Keratinocyte (primary cell): ENCODE measurements around the gene CASTOR1. TPM values are rescaled to one million over a fixed set of nuclear protein-coding genes. Genes with fewer than 3 reads are reported as not detected.

ENCODE experiments used
- DNase-seq: peaks from one replicate; pipeline ENCODE4 v3.0.0-alpha.2; 2011; ENCODE audit warnings: low read depth, missing footprints, low spot score
- FAIRE-seq: peaks from 2 replicates; lab custom pipeline; 2011; peaks lifted over from hg19 to GRCh38; lab: Jason Lieb, UNC
- H2AFZ ChIP-seq: 2 replicates; pipeline ENCODE4 v1.6.0; 2012; ENCODE audit warnings: low read length, control low read depth, inconsistent platforms; ENCODE audit not compliant: control insufficient read depth
- H3K27ac ChIP-seq: 2 replicates; pipeline ENCODE4 v1.5.1; 2011; ENCODE audit warnings: low read length; ENCODE audit not compliant: control insufficient read depth, insufficient read depth
- H3K27me3 ChIP-seq: 3 replicates; pipeline ENCODE4 v1.6.0; 2011; ENCODE audit warnings: low read length; ENCODE audit not compliant: control insufficient read depth, insufficient read depth; ENCODE audit errors: extremely low read depth
- H3K36me3 ChIP-seq, 2 experiments: 2 replicates in 1 of 2; 3 replicates in 1 of 2; pipeline ENCODE4 v1.5.1; 2011; ENCODE audit warnings: low read length in 2 of 2, mild to moderate bottlenecking in 1 of 2; ENCODE audit not compliant: control insufficient read depth in 2 of 2, insufficient read depth in 2 of 2; ENCODE audit errors: extremely low read depth in 1 of 2
- H3K4me1 ChIP-seq: 3 replicates; pipeline ENCODE4 v1.5.1; 2011; ENCODE audit warnings: low read length; ENCODE audit not compliant: control insufficient read depth, insufficient read depth; ENCODE audit errors: extremely low read depth
- H3K4me2 ChIP-seq: 3 replicates; pipeline ENCODE4 v1.6.0; 2011; ENCODE audit warnings: low read depth, low read length; ENCODE audit not compliant: control insufficient read depth, insufficient read depth; ENCODE audit errors: extremely low read depth
- H3K4me3 ChIP-seq, 3 experiments: fragments of 200-600 bp in 1 of 3; sonication (generic) in 1 of 3; 2 replicates in 2 of 3; 3 replicates in 1 of 3; pipeline ENCODE4 v1.5.1; 2011 to 2016; ENCODE audit warnings: low read length in 3 of 3, mild to moderate bottlenecking in 3 of 3, control low read depth in 2 of 3, inconsistent platforms in 1 of 3, low read depth in 1 of 3, mixed read lengths in 1 of 3, mixed run types in 1 of 3, moderate library complexity in 1 of 3; ENCODE audit not compliant: control insufficient read depth in 2 of 3, insufficient read depth in 2 of 3; ENCODE audit errors: extremely low read depth in 1 of 3
- H3K79me2 ChIP-seq: 2 replicates; pipeline ENCODE4 v1.6.0; 2012; ENCODE audit warnings: low read length; ENCODE audit not compliant: control insufficient read depth, insufficient read depth
- H3K9ac ChIP-seq: 3 replicates; pipeline ENCODE4 v1.6.0; 2011; ENCODE audit warnings: low read length; ENCODE audit not compliant: control insufficient read depth, insufficient read depth; ENCODE audit errors: extremely low read depth
- H3K9me1 ChIP-seq: 3 replicates; pipeline ENCODE4 v1.6.0; 2011; ENCODE audit warnings: low read length; ENCODE audit not compliant: control insufficient read depth, insufficient read depth; ENCODE audit errors: extremely low read depth
- H3K9me3 ChIP-seq: 2 replicates; pipeline ENCODE4 v1.5.1; 2012; ENCODE audit warnings: low read depth, low read length; ENCODE audit not compliant: control insufficient read depth
- H4K20me1 ChIP-seq: 3 replicates; pipeline ENCODE4 v1.6.0; 2011; ENCODE audit warnings: low read length; ENCODE audit not compliant: control insufficient read depth, insufficient read depth; ENCODE audit errors: extremely low read depth
- CTCF ChIP-seq, 3 experiments: IDR thresholded peaks in 1 of 3; conservative IDR thresholded peaks in 1 of 3; optimal IDR thresholded peaks in 1 of 3; 2 replicates in 2 of 3; 3 replicates in 1 of 3; pipeline versions ENCODE3 to v1.5.1; 2011; ENCODE audit warnings: low read length in 3 of 3, mild to moderate bottlenecking in 3 of 3, moderate library complexity in 2 of 3, control low read depth in 1 of 3, inconsistent platforms in 1 of 3; ENCODE audit not compliant: insufficient read depth in 2 of 3; ENCODE audit errors: extremely low read depth in 1 of 3
- EZH2 ChIP-seq: IDR thresholded peaks from one replicate; pipeline ENCODE4 v1.6.1; 2012; ENCODE audit warnings: inconsistent platforms, mild to moderate bottlenecking, low read length, moderate library complexity
- dilution Hi-C: fragments of 300-500 bp; cut with MboI; formaldehyde crosslinking; loops from one replicate; pipeline ENCODE4 v1.7.0; 2020; ENCODE audit warnings: low sequenced_read_pairs; ENCODE audit not compliant: extremely low pct_ligation_motif_present
- polyA plus RNA-seq, 5 experiments: library from polyadenylated mRNA; depleted of rRNA in 3 of 5; stranded (reverse) in 3 of 5; stranded (forward) in 1 of 5; unstranded in 1 of 5; fragments of >200 nt; gene quantifications; 1 replicate in 1 of 5; 2 replicates in 3 of 5; 3 replicates in 1 of 5; pipeline versions ENCODE4 v1.2.1 to v1.2.3, GENCODE V29; 2011 to 2012; ENCODE audit warnings: missing spikeins in 2 of 5, low read depth in 1 of 5, low replicate concordance in 1 of 5

CASTOR1 gene
- polyA plus RNA-seq, 1 donor (not counting 4 experiments of a cell fraction or from before 2014, with no cell fraction given), result 9.1 TPM

GRCh38 chr22:30285176-30285845 lies 4.0 kb downstream of the CASTOR1 start:
- dilution Hi-C loops, result no loop called here
- Histone ChIP-seq H3K9me3 (no peaks in the 10 kb centered on the region), H4K20me1 (no peaks in the 10 kb centered on the region), H3K27ac (no peak overlapping the region), H3K9me1 (no peaks in the 10 kb centered on the region), H3K79me2 (no peaks in the 10 kb centered on the region), H2AFZ (no peak overlapping the region), H3K4me2 (no peak overlapping the region), H3K9ac (no peak overlapping the region), H3K4me1 (peaks cover 11% of the 10 kb centered on the region), H3K36me3 (peaks cover 0 to 7% of the 10 kb centered on the region in 2 experiments), H3K27me3 (no peaks in the 10 kb centered on the region), H3K4me3 (no peak overlapping the region)
- no peak for TF ChIP-seq CTCF (optimal IDR thresholded peaks at IDR 0.05 in 1 of 3, IDR thresholded peaks at IDR 0.05 in 1 of 3, conservative IDR thresholded peaks at IDR 0.05 in 1 of 3; ENCODE audit: extremely low read depth in 1 of 3, insufficient read depth in 2 of 3, low read length in 3 of 3)
- TF ChIP-seq EZH2, result no peak
- no peak for DNase-seq
- FAIRE-seq, result no peak

GRCh38 chr22:30284666-30285065 lies 4.6 kb downstream of the CASTOR1 start:
- FAIRE-seq (no peak), DNase-seq (no peak)
- no peak for TF ChIP-seq EZH2
- no peak for TF ChIP-seq CTCF (optimal IDR thresholded peaks at IDR 0.05 in 1 of 3, IDR thresholded peaks at IDR 0.05 in 1 of 3, conservative IDR thresholded peaks at IDR 0.05 in 1 of 3; ENCODE audit: extremely low read depth in 1 of 3, insufficient read depth in 2 of 3, low read length in 3 of 3)
- Histone ChIP-seq H3K4me2 (no peak overlapping the region), H2AFZ (no peak overlapping the region), H3K9me3 (no peaks in the 10 kb centered on the region), H3K9me1 (no peaks in the 10 kb centered on the region), H3K27me3 (no peaks in the 10 kb centered on the region), H3K4me1 (peaks cover 5% of the 10 kb centered on the region), H3K36me3 (peaks cover 0 to 7% of the 10 kb centered on the region in 2 experiments), H3K9ac (no peak overlapping the region), H4K20me1 (no peaks in the 10 kb centered on the region), H3K79me2 (no peaks in the 10 kb centered on the region), H3K4me3 (no peak overlapping the region), H3K27ac (no peak overlapping the region)
- dilution Hi-C loops, result no loop called here
